WERI-Rb-1 (cell line): ENCODE results near the gene CLSTN1.

ENCODE experiments used
- DNase-seq: peaks from one replicate; pipeline ENCODE4 v3.0.0-alpha.2; 2020
- H3K27ac ChIP-seq: fragments of 250-450 bp; sonication (Bioruptor Pico); 2 replicates; pipeline ENCODE4 v1.5.1; 2020; ENCODE audit warnings: mild to moderate bottlenecking, moderate library complexity
- H3K27me3 ChIP-seq: fragments of 250-450 bp; sonication (Bioruptor Pico); 2 replicates; pipeline ENCODE4 v1.5.1; 2021; ENCODE audit warnings: mild to moderate bottlenecking, low read depth, moderate library complexity; ENCODE audit not compliant: insufficient read depth, severe bottlenecking
- H3K36me3 ChIP-seq: fragments of 250-450 bp; sonication (Bioruptor Pico); 2 replicates; pipeline ENCODE4 v1.5.1; 2020; ENCODE audit warnings: mild to moderate bottlenecking, moderate library complexity
- H3K4me3 ChIP-seq: 2 replicates; pipeline ENCODE4 v1.5.1; 2011; ENCODE audit warnings: low read depth, mild to moderate bottlenecking, control low read depth, low read length
- H3K9me3 ChIP-seq: fragments of 250-450 bp; sonication (Bioruptor Pico); 2 replicates; pipeline ENCODE4 v1.5.1; 2021; ENCODE audit warnings: mild to moderate bottlenecking, moderate library complexity; ENCODE audit not compliant: severe bottlenecking
- CTCF ChIP-seq: IDR thresholded peaks from 2 replicates; pipeline ENCODE4 v1.5.1; 2011; ENCODE audit warnings: low read depth, mild to moderate bottlenecking, control low read depth, inconsistent platforms, low read length

Gene CLSTN1

GRCh38 chr1:9746651-9747050 is 77.1 kb downstream of the CLSTN1 start:
- DNase-seq: no peak
- H3K27ac ChIP-seq: no peak overlapping the region
- no peaks in the 10 kb centered on the region for H3K9me3 ChIP-seq
- H3K27me3 ChIP-seq: no peaks in the 10 kb centered on the region
- no peak for TF ChIP-seq CTCF
- H3K36me3 ChIP-seq: peaks cover 92% of the 10 kb centered on the region
- no peak overlapping the region for H3K4me3 ChIP-seq

GRCh38 chr1:9746211-9746610 is 77.6 kb downstream of the CLSTN1 start:
- no peak overlapping the region for H3K4me3 ChIP-seq
- no peak overlapping the region for H3K27ac ChIP-seq
- H3K36me3 ChIP-seq: peaks cover 92% of the 10 kb centered on the region
- TF ChIP-seq CTCF: no peak
- no peaks in the 10 kb centered on the region for H3K9me3 ChIP-seq
- DNase-seq: no peak
- H3K27me3 ChIP-seq: no peaks in the 10 kb centered on the region

- H3K27ac ChIP-seq: no peak overlapping the region
- TF ChIP-seq CTCF: no peak
- no peaks in the 10 kb centered on the region for H3K27me3 ChIP-seq
- no peak for DNase-seq
- no peak overlapping the region for H3K4me3 ChIP-seq
- H3K9me3 ChIP-seq: no peaks in the 10 kb centered on the region
- peaks cover 91% of the 10 kb centered on the region for H3K36me3 ChIP-seq
Observed at GRCh38 chr1:9744106-9744799, 79.5 kb downstream of the CLSTN1 start.

- H3K4me3 ChIP-seq: no peak overlapping the region
- H3K27ac ChIP-seq: no peak overlapping the region
- no peaks in the 10 kb centered on the region for H3K27me3 ChIP-seq
- DNase-seq: no peak
- TF ChIP-seq CTCF: no peak
- H3K9me3 ChIP-seq: no peaks in the 10 kb centered on the region
- peaks cover 99% of the 10 kb centered on the region for H3K36me3 ChIP-seq
Observed at GRCh38 chr1:9737671-9738070, 86.1 kb downstream of the CLSTN1 start.

GRCh38 chr1:9737057-9737456 is 86.7 kb downstream of the CLSTN1 start:
- H3K9me3 ChIP-seq: no peaks in the 10 kb centered on the region
- no peak overlapping the region for H3K4me3 ChIP-seq
- H3K27me3 ChIP-seq: no peaks in the 10 kb centered on the region
- no peak overlapping the region for H3K27ac ChIP-seq
- TF ChIP-seq CTCF: no peak
- H3K36me3 ChIP-seq: peaks cover 99% of the 10 kb centered on the region
- DNase-seq: no peak

GRCh38 chr1:9736241-9736640 is 87.5 kb downstream of the CLSTN1 start:
- Histone ChIP-seq H3K4me3 (no peak overlapping the region), H3K9me3 (no peaks in the 10 kb centered on the region), H3K27me3 (no peaks in the 10 kb centered on the region), H3K27ac (no peak overlapping the region), H3K36me3 (peaks cover 99% of the 10 kb centered on the region)
- no peak for DNase-seq
- no peak for TF ChIP-seq CTCF
